ENCODE data around the gene TOMT.

Gene TOMT

DNA sequence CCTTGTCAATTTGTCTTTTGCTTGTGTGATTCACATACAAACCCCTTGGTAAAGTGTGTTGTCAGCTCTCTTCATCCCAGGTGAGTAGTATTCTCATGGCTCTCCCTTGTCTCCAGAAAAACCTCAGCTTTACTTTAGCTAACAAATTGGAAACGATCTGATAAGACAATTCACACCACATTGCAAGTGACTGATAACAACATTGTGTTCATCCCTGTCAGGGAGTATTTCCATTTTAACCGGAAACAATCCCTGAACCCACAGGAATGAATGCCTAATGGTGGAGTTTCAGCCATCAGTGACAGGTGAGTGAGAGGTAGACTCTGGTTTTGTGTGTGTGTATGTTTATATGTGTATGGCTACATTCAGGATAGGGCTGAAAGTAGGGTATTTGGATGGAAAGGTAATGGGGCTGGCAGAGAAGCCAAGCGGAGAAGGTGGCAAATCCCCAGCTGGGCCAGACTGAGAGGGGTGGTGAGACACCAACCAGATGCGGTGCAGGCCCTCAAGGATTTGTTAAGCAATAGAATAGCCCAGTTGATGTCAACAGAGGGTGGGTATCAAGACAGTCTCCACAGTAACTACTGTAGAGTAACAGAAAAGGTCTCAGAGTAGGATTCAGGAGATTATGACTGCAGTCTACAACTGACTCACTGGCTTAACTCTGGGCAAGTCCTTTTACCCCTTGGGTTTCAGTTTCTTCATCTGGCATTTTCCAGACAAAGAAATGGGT, 17.5 kb upstream of the TOMT start:
- DNase-seq, result no peak

DNA sequence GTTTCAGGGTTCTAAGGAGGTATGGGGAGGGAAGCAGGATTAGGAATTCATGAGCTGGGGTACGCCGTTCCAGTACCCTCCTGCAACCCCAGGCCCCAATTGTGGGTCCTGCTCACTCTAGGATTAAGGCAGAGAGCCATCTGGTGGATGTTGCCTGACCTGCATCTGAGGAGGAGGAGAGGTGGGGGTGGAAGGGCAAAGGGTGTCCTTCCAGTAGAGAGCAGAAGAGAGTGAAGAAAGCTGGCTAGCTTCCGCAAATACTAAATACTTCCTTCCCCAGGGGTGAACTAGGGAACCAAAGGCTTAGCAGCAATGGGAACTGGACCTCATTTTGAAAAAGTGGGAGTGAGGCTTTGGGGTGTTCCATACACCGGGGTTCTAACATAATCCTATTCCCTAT, 14.4 kb upstream of the TOMT start:
- peak in 1 of 2 experiments; percentile 36 for DNase-seq

DNA sequence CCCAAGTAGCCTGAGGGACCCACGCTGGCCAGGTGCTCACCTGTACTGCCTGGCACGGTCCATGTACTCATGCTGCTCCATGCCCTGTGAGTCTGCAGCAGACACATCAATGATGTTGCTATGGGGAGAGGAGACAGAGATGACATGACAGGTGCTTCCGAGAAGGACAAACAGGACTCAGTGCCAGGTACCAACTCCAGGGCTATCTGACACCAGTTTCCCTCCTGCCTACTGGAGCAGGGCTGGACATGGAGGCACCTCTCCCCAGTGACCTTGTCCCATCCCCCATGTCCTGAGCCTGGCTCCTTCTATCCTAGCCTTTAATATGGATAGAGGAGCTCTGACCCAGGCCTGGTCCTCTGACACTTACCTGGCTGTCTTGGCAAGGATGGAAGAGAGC, 7.0 kb upstream of the TOMT start:
- no peak for DNase-seq

DNA sequence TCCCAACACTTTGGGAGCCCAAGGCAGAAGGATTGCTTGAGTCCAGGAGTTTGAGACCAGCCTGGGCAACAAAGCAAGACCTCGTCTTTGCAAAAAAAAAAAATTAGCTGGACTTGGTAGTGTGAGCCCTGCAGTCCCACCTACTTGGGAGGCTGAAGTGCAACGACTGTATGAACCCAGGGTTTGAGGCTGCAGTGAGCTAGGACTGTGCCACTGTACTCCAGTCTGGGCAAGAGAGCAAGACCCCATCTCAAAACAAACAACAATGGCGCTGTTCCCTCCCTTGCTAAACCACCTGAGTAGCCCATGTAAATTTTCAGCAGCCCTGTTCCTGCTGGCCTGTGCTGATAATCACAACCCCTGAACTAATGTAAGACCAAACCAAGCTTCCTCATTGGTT, 5.7 kb upstream of the TOMT start:
- no peak for DNase-seq

DNA sequence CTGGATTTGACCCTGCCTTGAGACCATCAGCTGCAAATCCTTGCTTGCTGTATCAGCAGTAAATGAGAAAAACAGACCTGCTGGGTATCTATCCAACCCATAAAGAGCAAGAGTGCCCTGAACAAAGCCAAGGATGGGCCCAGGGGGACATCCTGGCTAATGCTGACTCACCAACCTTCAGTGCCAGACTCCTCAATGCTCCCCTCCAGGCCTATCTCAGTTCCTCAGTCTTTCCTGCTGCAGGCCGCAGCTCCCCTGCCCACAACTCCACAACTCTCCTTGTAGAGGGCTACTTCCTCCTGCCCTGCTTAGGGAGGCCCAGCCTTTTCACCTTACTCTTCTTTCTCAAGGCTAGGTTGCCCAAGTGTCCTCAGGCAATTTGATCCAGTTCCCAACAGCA, 5.3 kb upstream of the TOMT start:
- DNase-seq, result no peak

DNA sequence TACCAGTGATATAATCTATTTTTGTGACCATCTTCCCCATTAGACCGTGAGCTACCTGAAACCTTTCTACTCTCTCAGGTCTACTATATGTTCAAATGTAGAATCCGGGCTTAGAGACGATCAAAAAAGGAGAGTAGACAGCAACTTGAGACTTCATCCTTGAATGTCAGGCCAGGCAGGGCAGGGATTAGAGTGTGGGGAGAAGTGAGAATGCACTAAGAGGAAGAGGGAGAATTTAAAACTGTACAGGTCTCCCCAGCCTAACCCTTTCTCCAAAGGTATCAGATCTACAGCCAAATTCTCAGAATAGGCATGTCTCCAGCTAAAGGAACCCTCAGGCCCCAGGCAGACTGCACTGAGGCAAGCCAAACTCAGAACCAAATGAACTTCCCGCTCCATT, 3.6 kb upstream of the TOMT start:
- no peak for DNase-seq

DNA sequence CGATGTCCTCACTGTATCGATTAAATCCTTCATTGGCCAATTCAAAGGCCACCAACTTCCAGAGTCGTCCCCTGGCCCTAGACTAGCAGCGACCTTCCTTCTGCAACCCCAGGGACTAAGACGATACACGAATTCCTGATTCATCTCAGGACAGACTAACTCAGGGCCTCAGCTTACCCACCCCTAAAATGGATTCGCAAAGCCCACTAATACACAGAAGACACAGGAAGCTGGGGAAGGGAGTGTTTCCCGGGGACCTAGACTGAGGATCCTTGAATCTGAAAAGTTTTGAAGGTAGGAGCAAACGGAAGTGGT, 3.1 kb upstream of the TOMT start:
- no peak for DNase-seq

DNA sequence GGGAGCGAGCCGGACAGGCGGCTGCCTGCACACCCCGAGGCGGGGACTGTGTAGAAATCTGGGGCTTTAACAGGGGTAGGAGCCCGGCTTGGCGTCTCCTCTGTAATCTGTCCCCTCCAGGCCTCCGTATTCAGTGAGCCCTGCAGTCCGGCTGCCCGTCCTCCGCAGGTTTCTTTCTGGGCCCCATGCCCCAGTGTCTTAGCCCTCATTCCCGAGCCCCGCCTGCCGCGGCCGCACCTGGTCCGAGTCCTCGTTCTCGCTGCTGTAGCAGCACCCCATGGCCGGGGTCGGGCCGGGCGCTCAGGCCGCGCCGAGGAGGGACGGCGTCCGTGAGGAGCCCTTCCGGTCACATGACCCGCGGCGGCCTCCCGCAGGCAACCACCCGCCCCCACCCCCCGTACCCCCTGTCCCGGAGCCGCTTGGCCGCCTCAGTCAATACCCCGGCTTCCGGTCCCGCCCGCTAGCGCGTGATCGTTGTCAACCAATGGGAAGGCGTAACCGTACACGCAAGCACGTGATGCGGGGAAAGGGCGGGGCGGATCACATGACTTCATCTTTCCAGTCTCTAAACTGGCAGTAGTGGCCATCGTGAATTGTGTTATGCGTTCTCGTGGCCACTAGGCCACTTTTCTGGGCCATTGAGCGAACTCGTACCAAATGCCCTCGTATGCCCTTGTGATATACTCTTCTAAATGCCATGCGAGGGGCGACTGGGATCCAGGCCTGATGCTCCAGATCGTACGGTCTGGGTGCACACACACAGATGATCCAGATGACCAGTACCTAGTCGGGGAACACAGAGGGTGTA, 2.6 kb upstream of the TOMT start, which contains the start of gene LAMTOR1:
Gene LAMTOR1, minus strand, starts transcription at position 352 of the 808 bp plus-strand sequence. Its CDS starts 73 bp downstream, at position 279.
- DNase-seq, result peak; percentile 95 to 97

DNA sequence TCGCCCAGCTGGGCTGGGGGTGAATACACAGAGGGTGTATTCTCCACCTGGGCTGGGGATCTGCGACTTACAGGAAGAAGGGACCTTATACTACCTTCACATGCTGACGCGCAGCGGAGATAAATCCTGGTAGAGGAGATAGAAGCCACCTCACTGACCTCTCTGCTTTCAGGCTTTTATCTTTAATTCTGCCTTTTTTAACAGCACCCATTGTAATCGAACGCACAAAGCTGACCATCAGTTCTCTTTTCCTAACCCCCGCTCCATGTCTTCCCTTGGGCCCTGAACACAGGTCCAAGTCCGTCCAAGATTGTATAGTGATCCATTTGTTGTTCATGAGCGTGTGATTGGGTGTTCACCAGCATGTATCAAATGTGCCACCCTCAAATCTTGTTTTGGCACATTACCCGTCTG, 2.0 kb upstream of the TOMT start:
- no peak for DNase-seq

DNA sequence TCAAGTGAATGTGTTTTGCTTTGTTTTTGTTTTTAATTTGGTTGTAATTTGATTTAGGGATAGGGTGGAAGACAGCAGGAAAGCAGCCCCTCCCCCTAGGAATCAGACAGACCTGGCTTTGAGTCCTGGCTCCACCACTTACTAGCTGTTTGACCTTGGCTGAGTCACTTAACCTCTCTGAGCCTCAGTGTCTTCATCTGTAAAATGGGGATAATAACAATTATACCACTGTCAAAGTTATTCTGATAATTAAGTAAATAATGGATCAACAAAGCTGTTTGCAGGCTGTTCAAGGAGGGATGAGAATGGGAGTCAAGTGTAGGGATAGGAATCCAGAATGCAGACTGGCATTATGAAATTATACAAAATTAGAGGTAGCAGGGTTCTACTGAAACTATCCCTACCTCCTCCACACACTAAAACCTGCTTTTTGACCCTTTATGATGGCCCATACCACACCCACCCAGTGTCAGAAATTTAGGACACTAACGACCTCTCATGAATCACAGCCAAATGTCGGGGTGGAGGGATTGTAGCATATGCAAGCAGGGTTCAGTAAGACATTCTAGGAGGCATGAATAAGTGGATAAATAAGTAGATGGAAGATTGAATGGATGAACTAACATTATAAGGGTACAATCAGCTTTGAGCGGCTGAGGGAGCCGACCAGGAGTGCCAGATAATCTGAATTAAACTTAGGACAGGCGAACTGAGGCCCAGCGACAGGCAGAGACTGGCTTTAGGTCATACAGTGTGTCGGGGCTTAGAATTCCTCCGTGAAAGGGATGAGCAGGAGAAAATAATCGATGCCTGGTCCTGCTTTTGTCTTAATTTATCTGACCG, 5.8 kb downstream of the TOMT start:
- no peak for DNase-seq

DNA sequence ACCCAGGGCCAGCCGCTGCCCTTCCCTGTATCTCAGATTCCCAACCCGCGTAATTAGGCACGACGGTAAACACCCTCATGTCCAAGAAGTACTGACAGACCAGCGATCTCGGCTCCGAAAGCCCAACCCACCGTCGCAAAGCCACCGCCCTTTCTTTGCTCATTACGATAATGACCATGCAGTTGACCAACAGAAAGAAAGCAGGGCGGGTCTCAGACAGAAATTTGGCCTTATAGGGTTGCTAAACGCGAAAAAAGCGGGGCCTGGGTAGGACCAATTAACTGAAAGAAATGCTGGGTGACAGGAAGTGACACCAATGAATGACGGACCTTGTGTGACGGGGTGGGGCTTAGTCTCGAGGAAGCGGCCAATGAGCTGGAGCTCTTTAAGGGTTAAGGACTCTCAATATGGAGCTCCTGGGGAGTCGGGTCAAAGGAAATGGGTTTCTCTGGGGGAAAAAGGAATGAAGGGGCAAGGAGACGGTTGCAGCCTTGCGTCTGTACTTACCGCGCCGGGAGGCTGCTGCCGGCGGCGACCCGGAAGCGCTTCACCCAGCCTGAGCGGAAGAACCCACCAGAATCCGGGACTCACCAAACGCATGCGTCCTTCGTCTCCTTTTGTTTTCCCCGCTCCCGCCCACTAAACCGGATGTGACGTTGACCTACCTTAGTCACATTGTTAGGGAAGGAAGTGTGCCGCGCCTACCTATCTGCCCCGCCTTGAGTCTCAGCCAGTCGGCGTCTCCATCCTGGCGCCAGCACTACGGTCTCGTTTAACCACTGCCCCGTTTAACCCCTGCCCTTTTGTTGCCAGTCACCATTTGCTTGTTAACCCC, 6.6 kb downstream of the TOMT start, which contains the start of gene ANAPC15:
Gene ANAPC15, minus strand, starts transcription at position 553 of the 835 bp plus-strand sequence. CDS start 1,419 bp downstream, outside the sequence.
- DNase-seq, result peak; percentile 98

DNA sequence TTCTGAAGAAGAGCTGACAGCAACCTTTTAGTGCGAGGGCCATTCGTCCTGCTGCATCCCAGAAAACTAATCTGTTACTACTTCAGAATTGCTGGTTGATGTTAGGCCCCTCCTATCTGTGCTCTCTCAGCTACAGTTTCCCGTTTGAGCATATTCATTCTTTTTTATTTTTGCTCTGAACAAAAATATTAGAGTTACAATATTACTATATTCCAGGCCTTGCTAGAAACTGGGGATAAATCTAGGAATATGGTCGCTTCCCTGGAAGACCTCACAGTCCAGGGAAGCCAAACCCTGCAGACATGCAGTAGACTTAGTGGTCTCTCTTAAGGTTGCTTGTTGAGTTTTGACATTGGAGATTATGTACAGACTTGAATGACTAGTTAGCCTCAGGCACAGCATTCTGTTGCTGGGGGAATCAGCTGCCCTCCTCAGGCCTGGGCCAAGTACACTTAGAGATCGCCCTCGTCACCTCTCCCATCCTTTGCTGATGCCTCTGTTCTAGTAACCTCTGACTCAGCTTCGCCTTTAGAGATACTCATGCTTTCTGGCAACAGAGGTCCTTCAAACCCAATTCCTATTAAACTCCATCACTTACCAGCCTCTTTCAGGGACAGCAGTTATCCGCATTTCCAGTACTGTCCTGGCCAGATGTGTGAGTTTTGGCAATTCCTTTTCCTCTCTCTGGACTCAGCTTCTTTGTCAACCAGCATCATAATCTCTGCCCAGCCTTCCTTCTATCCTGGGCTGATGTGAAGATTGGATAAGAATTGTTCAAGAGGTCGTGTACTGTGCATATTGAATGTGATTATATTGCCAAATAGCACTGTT, 7.5 kb downstream of the TOMT start:
- DNase-seq, result no peak

DNA sequence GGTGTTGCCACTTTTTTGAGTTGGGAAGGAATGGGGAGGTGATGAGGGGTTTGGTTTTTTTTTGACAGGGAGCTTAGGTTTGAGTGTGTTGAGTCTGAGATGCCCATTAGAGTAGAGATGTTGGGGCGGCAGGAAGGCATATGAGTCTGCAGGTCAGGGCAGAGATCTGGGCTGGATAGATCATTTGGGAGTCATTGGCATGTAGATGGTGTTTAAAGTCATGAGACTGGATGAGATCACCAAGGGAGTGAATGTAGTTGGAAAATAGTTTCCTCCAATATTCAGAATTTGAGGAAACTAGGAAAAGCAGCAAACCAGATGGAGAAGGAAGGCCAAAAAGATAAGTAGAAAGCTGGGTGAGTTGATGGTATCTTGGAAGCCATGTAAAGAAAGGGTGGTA, 8.8 kb downstream of the TOMT start:
- no peak for DNase-seq

DNA sequence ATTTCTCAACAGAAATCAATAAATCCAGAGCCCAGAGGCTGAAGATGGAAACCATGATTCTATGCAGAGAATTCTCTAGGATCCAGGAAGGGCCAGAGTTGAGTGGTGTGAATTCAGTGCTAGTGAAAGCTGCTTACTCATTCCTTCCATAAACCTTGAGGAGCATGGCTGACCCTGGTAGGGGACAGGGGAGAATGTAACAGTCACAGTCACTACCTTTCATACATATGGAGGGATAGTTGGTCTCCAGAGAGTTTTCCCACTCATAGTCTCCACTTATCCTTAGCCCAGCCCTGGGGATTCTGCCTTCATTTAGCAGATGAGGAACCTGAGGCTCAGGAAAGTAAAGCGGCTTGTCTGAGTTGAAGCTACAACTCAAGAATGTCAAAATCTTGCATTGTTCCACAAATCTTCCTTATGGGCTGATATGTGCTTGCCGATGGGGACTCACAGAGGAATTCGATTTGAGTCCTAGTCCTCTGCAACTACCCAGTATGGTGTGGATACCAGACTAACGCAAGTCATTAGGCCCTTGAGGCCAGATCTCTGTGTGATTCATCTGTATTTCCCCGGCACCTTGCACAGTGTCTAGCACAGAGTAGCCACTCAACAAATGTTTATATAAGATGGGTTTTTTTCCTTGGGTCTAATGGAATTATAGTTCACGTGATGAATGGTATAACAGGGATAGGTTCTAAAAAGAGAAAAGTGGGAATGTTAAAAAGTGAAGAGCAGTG, 10.5 kb downstream of the TOMT start:
- no peak for DNase-seq

DNA sequence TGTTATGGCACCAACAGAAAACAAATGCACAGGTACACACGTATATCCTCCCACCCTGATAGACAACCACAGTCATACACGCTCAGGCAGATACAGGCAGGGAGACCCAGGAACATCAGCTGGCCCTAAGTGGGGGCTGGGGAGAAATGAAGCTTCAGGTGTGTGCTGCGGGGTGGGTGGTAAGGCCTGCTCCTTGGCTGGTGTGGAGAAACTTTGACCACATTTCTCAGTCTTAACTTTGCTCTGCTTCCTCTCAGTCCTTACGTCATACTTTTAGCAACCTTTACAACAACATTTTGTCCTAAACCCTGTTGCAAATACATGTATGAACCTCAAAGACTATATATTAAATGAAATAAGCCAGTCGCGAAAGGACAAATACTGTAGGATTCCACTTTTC, 13.5 kb downstream of the TOMT start:
- no peak for DNase-seq

DNA sequence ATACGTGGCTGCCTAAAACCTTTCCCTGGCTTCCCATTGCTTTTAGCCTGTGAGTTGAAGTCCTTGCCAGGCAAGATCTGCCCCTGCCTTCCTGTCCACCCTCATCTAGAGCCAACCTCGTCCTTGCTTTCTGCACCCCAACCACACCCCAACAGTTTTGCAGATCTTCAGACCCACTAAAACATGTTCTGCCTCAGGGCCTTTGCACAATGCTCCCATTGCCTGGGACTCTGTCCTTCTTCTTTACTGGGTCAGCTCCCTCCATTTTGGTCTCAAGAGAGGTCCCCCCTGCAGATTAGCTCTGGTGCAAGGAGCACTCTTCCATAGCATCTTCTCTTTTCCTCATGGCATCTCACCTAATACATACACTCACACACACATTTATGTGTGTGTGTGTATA, 15.2 kb downstream of the TOMT start:
- DNase-seq, result no peak

DNA sequence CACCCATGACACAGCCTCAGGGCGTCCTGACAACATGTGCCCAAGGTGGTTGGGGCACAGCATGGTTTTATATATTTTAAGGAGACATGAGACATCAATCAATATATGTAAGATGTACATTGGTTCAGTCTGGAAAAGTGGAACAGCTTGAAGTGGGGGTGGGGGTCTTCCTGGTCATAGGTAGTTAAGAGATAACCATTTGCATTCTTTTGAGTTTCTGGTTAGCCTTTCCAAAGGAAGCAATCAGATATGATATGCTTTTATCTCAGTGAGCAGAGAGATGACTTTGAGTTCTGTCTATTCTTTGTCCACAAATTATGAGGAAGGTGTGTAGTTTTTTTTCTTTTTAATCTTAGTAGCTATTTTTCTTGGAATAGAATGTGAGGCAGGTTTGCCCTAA, 16.9 kb downstream of the TOMT start:
- DNase-seq, result no peak

DNA sequence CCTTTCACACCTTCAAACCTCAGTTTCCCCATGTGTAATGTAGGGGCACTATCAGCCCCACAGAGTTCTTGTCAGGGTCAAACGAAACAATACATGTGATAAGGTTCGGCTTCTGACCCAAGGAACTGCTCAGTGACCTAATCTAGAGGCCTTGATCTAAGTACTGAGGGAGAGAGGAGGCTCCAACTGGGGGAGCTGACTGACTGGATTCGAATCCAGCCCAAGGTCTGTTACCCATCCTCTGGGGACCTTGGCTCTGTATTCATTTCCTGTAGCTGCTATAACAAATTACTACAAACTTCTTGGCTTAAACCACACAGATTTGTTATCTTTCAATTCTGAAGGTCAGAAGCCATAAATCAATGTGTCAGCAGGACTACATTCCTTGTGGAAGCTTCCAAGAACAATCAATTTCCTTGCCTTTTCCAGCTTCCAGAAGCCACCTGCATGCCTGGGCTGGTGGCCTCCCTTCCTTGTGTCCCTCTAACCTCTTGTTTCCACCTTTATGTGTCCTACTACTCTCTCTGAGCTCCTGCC, 17.5 kb downstream of the TOMT start:
- DNase-seq, result no peak

DNA sequence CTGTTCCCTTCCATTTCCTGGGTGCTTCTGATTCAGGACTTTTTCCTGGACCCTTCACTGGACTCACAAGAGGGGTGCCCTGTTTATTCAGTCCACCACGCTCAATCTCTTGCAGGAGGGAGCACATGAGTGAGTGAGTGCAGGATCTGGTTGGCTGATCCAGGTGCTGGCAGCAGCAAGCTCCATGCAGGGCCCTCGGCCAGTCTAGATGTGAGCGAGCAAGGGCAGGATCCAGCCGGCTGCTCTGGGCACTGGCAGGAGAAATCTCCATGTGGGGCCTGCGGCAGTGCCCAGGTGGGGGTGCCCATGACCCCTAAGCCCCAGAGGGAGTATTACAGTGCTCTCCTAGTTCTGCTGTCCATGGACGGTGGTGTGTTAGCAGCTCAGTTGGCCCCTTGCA, 18.3 kb downstream of the TOMT start:
- DNase-seq, result no peak

DNA sequence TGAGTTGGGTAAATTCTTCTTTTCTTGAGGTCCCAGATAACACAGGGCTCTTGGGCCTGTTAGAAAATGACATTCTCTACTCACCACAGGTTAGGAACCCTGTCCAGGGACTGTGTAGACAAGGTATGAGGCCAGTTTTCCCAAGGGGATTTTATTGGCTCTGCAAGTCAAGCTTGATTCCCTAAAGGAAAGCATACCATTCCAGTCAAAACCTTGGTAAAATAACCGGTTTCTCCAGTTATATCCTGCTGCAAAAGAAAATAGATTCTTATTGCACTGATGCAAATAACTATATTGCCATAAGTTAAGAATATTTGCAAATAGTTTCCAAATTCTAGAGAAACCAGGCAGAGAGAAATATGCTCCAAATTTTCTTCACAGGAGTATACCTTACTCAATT, 20.2 kb downstream of the TOMT start:
- no peak for DNase-seq

DNA sequence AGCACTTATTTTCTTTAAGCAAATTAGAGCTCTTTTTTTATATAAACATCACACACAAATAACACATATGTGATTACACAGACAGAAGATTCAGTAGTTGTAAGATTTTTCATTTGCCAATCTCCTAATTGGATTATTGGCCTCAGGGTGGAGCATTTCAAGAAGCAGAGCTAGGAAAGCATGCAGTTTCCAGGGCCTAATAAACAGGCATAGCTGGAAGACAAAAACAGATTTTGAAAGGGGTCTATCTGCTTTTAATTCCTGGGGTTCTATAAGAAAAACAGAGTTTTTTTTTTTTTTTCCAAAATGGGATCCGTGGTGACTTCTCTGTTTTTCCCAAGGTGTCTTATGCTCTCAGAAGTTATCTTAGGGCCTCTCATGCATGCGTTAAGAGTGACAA, 22.2 kb downstream of the TOMT start:
- no peak for DNase-seq
